Muscle of arm (tissue), 12 donors: Measurements from ENCODE around the gene POLR3K. TPM values are rescaled to one million over a fixed set of nuclear protein-coding genes. Genes with fewer than 3 reads are reported as not detected.
"Not testable (repeated sequence)": the region's sequence is repeated elsewhere in the genome, so short reads cannot be mapped to it uniquely, and the experiment has no call there.

Source experiments
- DNase-seq: peaks from one replicate; pipeline ENCODE4 v3.0.0-alpha.2; 2013
- polyA plus RNA-seq, 12 donors: library from polyadenylated mRNA; unstranded; fragments of 120-200 nt; gene quantifications; one replicate each; pipeline ENCODE4 v1.2.1, GENCODE V29; 2013; ENCODE audit not compliant: insufficient read length in 12 of 12

POLR3K gene
- polyA plus RNA-seq, 12 donors: 6.0 to 13.5 (median 7.8) TPM; not detected in 1

GRCh38 chr16:50769-51591, 2.4 kb downstream of the POLR3K start:
- DNase-seq: no peak

- no peak for DNase-seq
Measured at GRCh38 chr16:47234-47633, 6.2 kb downstream of the POLR3K start.

DNA sequence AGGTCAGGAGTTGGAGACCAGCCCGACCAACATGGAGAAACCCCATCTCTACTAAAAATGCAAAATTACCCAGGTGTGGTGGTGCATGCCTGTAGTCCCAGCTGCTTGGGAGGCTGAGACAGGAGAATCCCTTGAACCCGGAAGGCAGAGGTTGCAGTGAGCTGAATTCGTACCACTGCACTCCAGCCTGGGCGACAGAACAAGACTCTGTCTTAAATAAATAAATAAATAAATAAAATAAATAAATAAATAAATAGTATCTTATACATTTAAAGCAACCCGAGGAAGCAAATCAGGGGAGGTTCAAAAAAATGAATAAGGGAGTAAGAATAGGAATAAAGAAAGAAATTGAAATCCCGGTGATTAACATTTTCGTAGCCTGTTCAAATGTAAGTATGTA, 6.9 kb downstream of the POLR3K start:
- DNase-seq: not testable (repeated sequence)

DNA sequence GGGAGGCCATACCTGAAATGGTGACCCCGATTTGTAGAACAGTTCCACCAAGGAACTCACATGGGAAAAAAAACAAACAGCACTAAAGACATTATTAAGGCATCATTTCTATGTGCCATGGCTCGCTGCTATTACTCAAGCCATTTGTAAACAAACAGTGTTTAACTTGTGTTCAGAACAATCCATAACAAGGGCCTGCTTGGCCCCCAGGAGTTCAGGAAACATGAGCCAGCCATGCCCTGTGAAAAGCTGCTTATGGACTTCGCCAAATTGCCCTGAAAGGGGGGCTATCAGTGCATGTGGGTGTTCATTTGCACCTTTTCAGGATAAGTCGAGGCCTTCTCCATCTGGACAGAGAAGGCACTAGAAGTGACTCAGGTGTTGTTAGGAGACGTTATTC, 8.0 kb downstream of the POLR3K start:
- DNase-seq: no peak

DNA sequence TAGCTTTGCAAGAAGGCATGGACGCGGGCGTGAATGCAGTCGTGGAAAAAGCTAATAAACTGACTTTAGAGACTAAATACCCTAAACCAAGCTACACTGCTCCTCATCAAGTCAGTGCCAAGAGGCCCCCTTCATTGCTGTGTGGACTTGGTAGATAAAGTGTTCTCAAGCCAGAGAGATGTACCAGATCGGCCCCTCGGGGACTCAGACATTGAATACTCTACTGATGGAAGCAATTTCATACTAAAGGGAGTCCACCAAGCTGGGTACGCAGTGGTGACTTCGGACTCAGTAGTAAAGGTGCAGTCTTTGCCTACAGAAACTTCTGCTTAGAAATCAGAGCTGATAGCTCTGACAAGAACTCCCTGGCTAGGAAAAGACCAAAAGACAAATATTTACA, 8.8 kb downstream of the POLR3K start:
- DNase-seq: no peak

- DNase-seq: no peak
Measured at GRCh38 chr16:43294-43693, 10.1 kb downstream of the POLR3K start.

GRCh38 chr16:42691-43090, 10.7 kb downstream of the POLR3K start:
- DNase-seq: no peak

DNA sequence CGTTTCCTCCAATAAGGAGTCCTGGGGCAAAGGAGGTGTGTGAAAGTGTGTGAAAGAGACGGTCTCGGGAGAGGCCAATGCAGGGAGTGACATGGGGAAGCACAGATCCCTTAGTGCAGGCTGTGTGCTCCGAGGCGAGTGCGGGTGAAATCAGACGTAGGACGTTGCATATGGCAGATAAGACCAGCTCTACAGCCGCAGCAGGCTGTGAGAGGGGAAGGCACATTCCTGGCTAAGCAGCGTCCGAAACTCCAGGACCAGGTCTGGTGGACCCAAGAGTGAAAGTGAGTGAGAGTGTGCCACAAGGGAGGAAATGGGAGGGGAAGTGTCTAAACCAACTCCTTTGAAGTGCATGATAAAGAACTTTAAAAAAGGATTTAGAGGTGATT, 11.3 kb downstream of the POLR3K start:
- no peak for DNase-seq

- DNase-seq: no peak
Measured at GRCh38 chr16:41439-42068, 11.9 kb downstream of the POLR3K start.

GRCh38 chr16:38941-39892, 14.2 kb downstream of the POLR3K start:
- DNase-seq: no peak

- DNase-seq: not testable (repeated sequence)
Measured at GRCh38 chr16:38206-38605, 15.2 kb downstream of the POLR3K start.

DNA sequence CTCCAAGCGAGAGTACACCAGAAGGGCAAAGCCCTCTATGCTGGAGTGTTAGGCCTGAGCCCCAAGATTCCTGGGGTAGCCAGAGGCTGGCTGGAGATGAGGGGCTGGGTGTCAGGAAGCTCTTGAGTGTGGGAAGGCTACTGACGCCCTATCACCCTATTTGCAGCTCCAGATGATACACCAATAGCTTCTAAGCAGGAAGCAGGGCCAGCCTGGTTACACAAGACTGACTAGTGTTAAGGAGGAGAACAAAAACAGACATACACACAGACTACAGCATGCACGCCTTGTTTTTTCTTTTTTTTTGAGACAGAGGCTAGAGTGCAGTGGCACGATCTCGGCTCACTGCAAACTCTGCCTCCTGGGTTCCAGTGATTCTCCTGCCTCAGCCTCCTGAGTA, 15.9 kb downstream of the POLR3K start:
- DNase-seq: no peak

GRCh38 chr16:36336-36984, 16.9 kb downstream of the POLR3K start:
- no peak for DNase-seq

- DNase-seq: no peak
Measured at GRCh38 chr16:35678-36305, 17.6 kb downstream of the POLR3K start.

GRCh38 chr16:35011-35677, 18.3 kb downstream of the POLR3K start:
- DNase-seq: no peak

DNA sequence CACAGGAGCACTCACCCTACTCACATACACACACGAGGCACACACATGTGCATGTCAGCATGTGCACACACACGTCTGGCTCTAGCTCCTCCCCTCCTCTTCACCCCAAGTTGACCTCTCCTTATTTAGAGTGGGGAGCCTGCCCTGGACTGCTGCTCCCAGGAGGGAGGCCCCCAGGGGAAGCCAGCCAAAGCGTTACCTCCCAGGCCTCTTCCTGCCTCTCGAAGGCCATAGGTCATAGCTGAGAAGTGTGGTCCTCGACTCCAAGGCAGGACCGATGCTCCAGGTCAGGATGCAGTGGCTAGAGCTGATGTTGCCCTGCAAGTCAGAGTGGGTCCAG, 18.8 kb downstream of the POLR3K start:
- no peak for DNase-seq

GRCh38 chr16:33877-34647, 19.3 kb downstream of the POLR3K start:
- DNase-seq: no peak

DNA sequence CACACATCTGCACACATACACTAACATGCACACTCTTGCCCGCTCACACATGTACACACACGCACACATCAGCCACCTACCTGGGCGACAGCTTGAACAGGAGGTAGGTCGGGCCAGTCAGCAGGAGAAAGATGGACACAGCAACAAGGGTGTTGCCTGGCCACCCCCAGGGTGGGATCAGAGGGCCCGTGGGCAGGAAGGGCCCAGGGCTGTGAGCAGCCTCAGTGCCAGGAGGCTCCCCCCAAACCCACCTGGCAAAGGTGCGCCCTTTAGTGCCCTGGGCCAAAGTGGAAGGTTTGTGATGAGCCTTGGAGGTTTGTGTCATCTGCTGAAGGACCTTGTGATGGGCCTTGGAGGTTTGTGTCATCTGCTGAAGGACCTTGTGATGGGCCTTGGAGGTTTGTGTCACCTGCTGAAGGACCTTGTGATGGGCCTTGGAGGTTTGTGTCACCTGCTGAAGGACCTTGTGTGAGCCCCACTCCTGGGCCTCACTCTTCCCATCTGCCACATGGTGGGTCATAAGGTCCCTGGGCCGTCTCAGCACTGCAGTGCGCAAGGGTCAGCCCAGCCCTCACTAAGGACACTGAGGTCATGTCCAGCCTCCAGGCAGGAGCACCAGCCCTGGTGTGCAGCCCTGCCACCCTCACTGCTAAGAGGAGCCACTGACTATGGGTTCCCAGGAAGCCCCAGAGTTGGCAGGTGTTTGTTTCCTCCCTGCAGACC, 20.1 kb downstream of the POLR3K start:
- not testable (repeated sequence) for DNase-seq

GRCh38 chr16:30627-31026, 22.8 kb downstream of the POLR3K start:
- DNase-seq: not testable (repeated sequence)
